Adrenal gland (tissue), 12 donors: ENCODE data around the gene PTPRC. TPM values are rescaled to one million over a fixed set of nuclear protein-coding genes. Genes with fewer than 3 reads are reported as not detected.

Source experiments
- DNase-seq, 7 donors: peaks; one replicate each; pipeline ENCODE4 v3.0.0-alpha.2; 2019 to 2020
- H3K27ac ChIP-seq, 5 donors: fragments of 200-600 bp; sonication (generic) in 4 of 5; 1 replicate in 3 of 5; 2 replicates in 2 of 5; pipeline versions ENCODE4 v1.5.1 to v1.8.0; 2016 to 2020; ENCODE audit warnings: mild to moderate bottlenecking in 1 of 5
- H3K27me3 ChIP-seq: fragments of 200-600 bp; 2 replicates; pipeline ENCODE4 v1.8.0; 2021
- H3K36me3 ChIP-seq, 2 donors: fragments of 200-600 bp; replicated peaks in 1 of 2; 1 replicate in 1 of 2; 2 replicates in 1 of 2; pipeline versions ENCODE4 v1.5.1 to v1.8.0; 2018 to 2022
- H3K4me1 ChIP-seq, 2 donors: fragments of 200-600 bp; replicated peaks in 1 of 2; 1 replicate in 1 of 2; 2 replicates in 1 of 2; pipeline versions ENCODE4 v1.5.1 to v1.8.0; 2018 to 2021
- H3K4me3 ChIP-seq, 4 donors: fragments of 200-600 bp; sonication (generic) in 3 of 4; one replicate each; pipeline ENCODE4 v1.5.1; 2016 to 2018
- H3K9me3 ChIP-seq, 3 donors: fragments of 200-600 bp; sonication (generic) in 1 of 3; replicated peaks in 1 of 3; 1 replicate in 2 of 3; 2 replicates in 1 of 3; pipeline versions ENCODE4 v1.5.1 to v1.8.0; 2016 to 2021
- CTCF ChIP-seq, 6 experiments: fragments of 450-650 bp in 4 of 6; fragments of 200-600 bp in 2 of 6; sonication (generic) in 1 of 6; IDR thresholded peaks; 1 replicate in 5 of 6; 2 replicates in 1 of 6; pipeline versions ENCODE4 v1.5.1 to v1.8.0; 2016 to 2021; ENCODE audit warnings: antibody characterized with exemption in 6 of 6, mild to moderate bottlenecking in 2 of 6, moderate library complexity in 1 of 6
- POLR2A ChIP-seq, 2 donors: fragments of 450-650 bp; IDR thresholded peaks; one replicate each; pipeline ENCODE4 v1.6.1; 2017; ENCODE audit warnings: antibody characterized with exemption in 2 of 2, mild to moderate bottlenecking in 2 of 2, moderate library complexity in 1 of 2
- WGBS, 4 donors: extraction: QIAGEN DNeasy Blood & Tissue Kit in 2 of 4; methylation state at CpG; one replicate each; pipeline versions ENCODE4 v1.1.5 to v1.1.7; 2013 to 2017; 5-methylcytosine and 5-hydroxymethylcytosine counted together
- intact Hi-C, 2 donors: fragments of 100-400 bp; cut with DNase I; formaldehyde crosslinking; loops; one replicate each; pipeline versions ENCODE4 v1.14.1 to v1.15.0; 2022 to 2023
- polyA plus RNA-seq, 3 donors: library from polyadenylated mRNA; stranded (reverse); fragments of 200-250 nt in 2 of 3; fragments of 350-450 nt in 1 of 3; fragmentation: Illumina TruSeq in 1 of 3; extraction: RNeasy Lipid Tissue Mini Kit (QIAGEN cat#74804) in 1 of 3; gene quantifications; one replicate each; pipeline ENCODE4 v1.2.3, GENCODE V29; 2013 to 2014
- total RNA-seq, 9 donors: library from RNA; depleted of rRNA in 4 of 9; stranded (reverse); fragments of >200 nt in 4 of 9; fragments of 120-200 nt in 1 of 9; fragmentation: NEBNext Ultra II Directional in 1 of 9; extraction: Animal tissue kit (Norgen Biotek cat#: 25700) in 1 of 9; gene quantifications; one replicate each; pipeline versions ENCODE4 v1.1.0 to v1.2.4, GENCODE V29; 2013 to 2023
- donor health status: healthy with polysubstance abuse.
- donor health status: Bipolar disorder and iron deficiency.
- donor health status: DM: yes; HTN: yes; CAD: no.
- donor health status: DM: no; HTN: no; CAD: no.
- donor health status: DM: no; HTN: no; CAD: no.
- donor health status: DM: yes; HTN: yes; CAD: no.

Gene PTPRC
- total and polyA plus RNA-seq, 12 donors: 2.5 to 33.0 (median 15.2) TPM

- DNase-seq: no peak
- no peaks in the 10 kb centered on the region for H3K4me1 ChIP-seq
- no peaks in the 10 kb centered on the region for H3K36me3 ChIP-seq
- intact Hi-C loops: no loop called here
- peaks cover 3% of the 10 kb centered on the region for H3K27me3 ChIP-seq
- TF ChIP-seq CTCF (IDR thresholded peaks at IDR 0.05): no peak
- TF ChIP-seq POLR2A (IDR thresholded peaks at IDR 0.05): no peak
- H3K9me3 ChIP-seq: no peaks in the 10 kb centered on the region
- H3K4me3 ChIP-seq: no peak overlapping the region
- no peak overlapping the region for H3K27ac ChIP-seq
Observed at GRCh38 chr1:198713081-198713480, 74.2 kb downstream of the PTPRC start.

GRCh38 chr1:198714271-198714670 is 75.4 kb downstream of the PTPRC start:
- TF ChIP-seq CTCF (IDR thresholded peaks at IDR 0.05) (no peak), POLR2A (IDR thresholded peaks at IDR 0.05) (no peak)
- no peak overlapping the region for H3K27ac ChIP-seq
- no peaks in the 10 kb centered on the region for H3K9me3 ChIP-seq
- DNase-seq: no peak
- no peaks in the 10 kb centered on the region for H3K4me1 ChIP-seq
- intact Hi-C loops: no loop called here
- 73 to 76% (median 74%) methylated on average over 5 of the region's 5 CpGs for WGBS, 4 donors
- no peak overlapping the region for H3K4me3 ChIP-seq
- H3K36me3 ChIP-seq: no peaks in the 10 kb centered on the region
- no peaks in the 10 kb centered on the region for H3K27me3 ChIP-seq

- no peak for DNase-seq
- Histone ChIP-seq H3K27ac (no peak overlapping the region), H3K27me3 (no peaks in the 10 kb centered on the region), H3K4me1 (no peaks in the 10 kb centered on the region), H3K9me3 (no peaks in the 10 kb centered on the region), H3K4me3 (no peak overlapping the region), H3K36me3 (no peaks in the 10 kb centered on the region)
- no peak for TF ChIP-seq CTCF (IDR thresholded peaks at IDR 0.05)
- no peak for TF ChIP-seq POLR2A (IDR thresholded peaks at IDR 0.05)
- WGBS, 4 donors: 76 to 80% (median 76%) methylated on average over 5 of the region's 5 CpGs
- intact Hi-C loops: no loop called here
Observed at GRCh38 chr1:198716051-198716450, 77.2 kb downstream of the PTPRC start.

GRCh38 chr1:198717510-198717909 is 78.7 kb downstream of the PTPRC start:
- WGBS, 4 donors: 64 to 79% (median 69%) methylated on average over 1 of the region's 1 CpG
- Histone ChIP-seq H3K27ac (no peak overlapping the region), H3K4me1 (no peaks in the 10 kb centered on the region), H3K27me3 (no peaks in the 10 kb centered on the region), H3K9me3 (no peaks in the 10 kb centered on the region), H3K36me3 (no peaks in the 10 kb centered on the region), H3K4me3 (no peak overlapping the region)
- DNase-seq: no peak
- TF ChIP-seq CTCF (IDR thresholded peaks at IDR 0.05): no peak
- TF ChIP-seq POLR2A (IDR thresholded peaks at IDR 0.05): no peak
- intact Hi-C loops: no loop called here
